Effector memory CD8-positive, alpha-beta T cell (primary cell): ENCODE data around the gene CHRDL2.
A peak's percentile ranks its signal among the peaks of the same experiment; 100 is the strongest.

Source experiments
- ATAC-seq: fragments of 150-1000 bp; cut with Tn5 transposase; replicated peaks from 2 replicates; pipeline ENCODE4 v1.10.0; 2021; ENCODE audit warnings: mild to moderate bottlenecking, moderate library complexity
- DNase-seq, 3 experiments: peaks; one replicate each; pipeline ENCODE4 v3.0.0; 2021
- H3K27ac Mint-ChIP-seq, 2 donors: one replicate each; pipeline ENCODE4 v1.8.0; 2022; ENCODE audit warnings: mild to moderate bottlenecking in 2 of 2, mixed read lengths in 2 of 2, moderate library complexity in 2 of 2
- H3K27me3 Mint-ChIP-seq, 2 donors: one replicate each; pipeline ENCODE4 v1.8.0; 2022; ENCODE audit warnings: mixed read lengths in 2 of 2
- H3K36me3 Mint-ChIP-seq: one replicate; pipeline ENCODE4 v1.8.0; 2022; ENCODE audit warnings: mild to moderate bottlenecking, moderate library complexity, mixed read lengths; ENCODE audit not compliant: insufficient read depth
- H3K4me1 Mint-ChIP-seq, 2 donors: one replicate each; pipeline ENCODE4 v1.8.0; 2022; ENCODE audit warnings: low read depth in 2 of 2, mixed read lengths in 2 of 2
- H3K4me3 Mint-ChIP-seq, 2 donors: one replicate each; pipeline ENCODE4 v1.8.0; 2022; ENCODE audit warnings: mild to moderate bottlenecking in 2 of 2, mixed read lengths in 2 of 2, moderate library complexity in 2 of 2
- H3K9me3 Mint-ChIP-seq, 2 donors: one replicate each; pipeline ENCODE4 v1.8.0; 2022; ENCODE audit warnings: mixed read lengths in 2 of 2

CHRDL2 gene

DNA sequence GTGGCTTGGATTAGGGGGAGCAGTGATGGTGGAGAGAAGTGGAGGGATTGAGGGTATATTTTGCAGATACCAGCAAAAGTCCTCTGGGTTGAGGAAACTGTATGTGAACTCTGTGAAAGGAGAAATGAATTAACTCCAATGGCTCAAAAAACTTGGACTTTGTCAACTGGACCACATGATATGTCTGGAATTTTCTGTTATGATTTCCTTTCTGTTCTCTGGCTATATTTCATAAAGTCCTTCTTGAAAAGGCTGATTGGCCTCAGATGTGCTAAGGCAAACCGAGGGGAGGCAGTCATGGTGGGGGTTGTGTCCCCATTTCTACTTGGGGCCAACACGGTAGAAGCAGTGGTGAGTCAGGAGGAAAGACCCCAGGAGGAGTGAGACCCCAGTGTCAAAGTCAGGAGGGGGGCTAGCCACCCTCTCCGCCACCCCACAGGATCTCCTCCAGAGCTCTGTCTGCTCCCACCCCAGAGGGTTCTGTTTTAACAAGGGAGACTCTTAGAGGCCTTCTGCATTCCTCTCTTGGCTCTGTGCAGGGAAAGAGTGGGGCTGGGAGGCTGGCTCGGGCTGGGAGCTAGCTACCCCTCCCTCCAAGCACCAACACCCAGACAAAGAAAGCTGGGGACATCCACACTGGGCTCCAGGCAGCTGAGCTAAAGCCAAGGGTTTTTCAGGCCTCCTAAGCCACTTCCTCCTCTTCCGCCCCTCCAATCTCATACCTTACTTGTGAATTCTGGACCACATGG, 13.8 kb downstream of the CHRDL2 start:
- H3K36me3 Mint-ChIP-seq, result no peaks in the 10 kb centered on the region
- H3K9me3 Mint-ChIP-seq, result no peaks in the 10 kb centered on the region
- DNase-seq (no peak), ATAC-seq (no peak)
- no peaks in the 10 kb centered on the region for H3K27me3 Mint-ChIP-seq
- H3K27ac Mint-ChIP-seq, result no peak overlapping the region
- H3K4me1 Mint-ChIP-seq, result no peaks in the 10 kb centered on the region
- no peak overlapping the region for H3K4me3 Mint-ChIP-seq

DNA sequence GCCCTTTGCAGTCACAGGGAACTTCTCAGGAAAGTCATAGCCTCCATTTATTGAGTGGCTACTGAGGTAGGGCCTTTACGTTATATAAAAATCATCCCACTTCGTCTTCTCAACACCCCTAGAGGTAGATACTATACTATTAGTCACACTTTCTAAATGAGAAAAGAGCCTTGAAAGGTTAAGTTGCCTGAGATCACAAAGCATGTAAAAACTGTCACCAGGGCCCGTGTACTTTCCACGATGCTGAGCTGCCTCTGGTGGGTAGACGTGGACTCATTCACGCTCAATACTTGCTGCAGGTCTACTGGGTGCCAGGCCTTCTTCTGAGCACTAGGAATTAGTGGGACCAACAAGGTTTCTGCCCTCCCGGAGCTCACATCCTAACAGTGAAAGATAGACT, 16.3 kb downstream of the CHRDL2 start:
- no peak overlapping the region for H3K4me3 Mint-ChIP-seq
- H3K4me1 Mint-ChIP-seq, result no peaks in the 10 kb centered on the region
- no peak for DNase-seq
- no peaks in the 10 kb centered on the region for H3K27me3 Mint-ChIP-seq
- ATAC-seq, result no peak
- no peaks in the 10 kb centered on the region for H3K9me3 Mint-ChIP-seq
- no peaks in the 10 kb centered on the region for H3K36me3 Mint-ChIP-seq
- no peak overlapping the region for H3K27ac Mint-ChIP-seq

DNA sequence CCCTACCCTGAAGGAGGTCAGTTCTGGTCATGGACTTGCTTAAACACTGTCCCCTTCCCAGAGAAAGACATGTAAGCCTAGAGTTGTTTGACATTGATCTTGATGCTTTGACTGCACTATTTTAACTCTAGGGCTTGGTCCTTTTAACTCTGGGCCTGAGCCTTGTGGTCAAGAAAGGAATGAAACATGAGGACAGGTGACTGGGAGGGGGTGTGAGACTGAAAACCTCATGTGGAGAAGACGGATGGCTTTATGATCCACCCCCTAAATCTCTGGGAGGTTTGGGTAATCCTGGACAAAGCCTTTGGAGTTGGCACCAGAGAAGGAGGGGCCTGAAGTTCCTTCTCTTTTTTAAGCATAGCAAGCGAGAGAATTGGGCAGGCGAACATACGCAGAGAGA, 17.5 kb downstream of the CHRDL2 start:
- Mint-ChIP-seq H3K27me3 (no peaks in the 10 kb centered on the region), H3K4me3 (no peak overlapping the region), H3K4me1 (no peaks in the 10 kb centered on the region), H3K27ac (no peak overlapping the region), H3K36me3 (no peaks in the 10 kb centered on the region), H3K9me3 (no peaks in the 10 kb centered on the region)
- DNase-seq (no peak), ATAC-seq (no peak)

DNA sequence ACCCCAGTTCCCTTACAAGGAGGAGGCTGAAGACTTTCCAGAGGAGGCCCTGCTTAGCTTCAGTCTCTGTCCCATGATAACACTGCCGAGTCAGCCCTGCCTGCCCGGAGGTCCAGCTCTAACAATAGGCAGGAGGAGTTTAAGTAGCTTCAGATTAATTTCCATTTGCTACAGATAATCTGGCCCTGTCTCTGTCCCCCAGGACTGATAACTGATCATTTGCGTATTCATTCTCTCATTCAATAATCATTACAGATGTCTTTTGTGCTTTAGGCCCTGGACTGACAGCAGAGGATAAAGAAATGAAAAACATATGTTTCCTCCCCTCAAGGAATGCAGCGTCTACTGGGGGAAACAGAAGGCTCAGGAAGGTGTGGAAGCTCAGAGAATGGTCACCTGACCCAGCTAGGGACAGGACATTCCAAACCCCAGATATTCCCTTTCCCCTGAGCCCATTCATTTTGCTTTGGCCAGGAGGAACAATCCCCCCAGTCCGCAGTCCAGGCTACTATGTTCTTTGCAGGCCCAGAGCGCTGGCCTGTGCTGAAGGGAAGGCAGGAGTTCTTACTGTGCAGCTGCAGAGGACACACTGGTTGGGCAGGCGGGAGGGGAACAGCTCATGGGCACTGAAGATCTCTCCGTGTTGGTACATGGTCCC, 20.8 kb downstream of the CHRDL2 start:
- H3K36me3 Mint-ChIP-seq, result no peaks in the 10 kb centered on the region
- DNase-seq (no peak), ATAC-seq (no peak)
- no peaks in the 10 kb centered on the region for H3K4me1 Mint-ChIP-seq
- H3K27ac Mint-ChIP-seq, result no peak overlapping the region
- H3K9me3 Mint-ChIP-seq, result no peaks in the 10 kb centered on the region
- no peak overlapping the region for H3K4me3 Mint-ChIP-seq
- peaks cover 0 to 6% of the 10 kb centered on the region in 2 donors for H3K27me3 Mint-ChIP-seq

DNA sequence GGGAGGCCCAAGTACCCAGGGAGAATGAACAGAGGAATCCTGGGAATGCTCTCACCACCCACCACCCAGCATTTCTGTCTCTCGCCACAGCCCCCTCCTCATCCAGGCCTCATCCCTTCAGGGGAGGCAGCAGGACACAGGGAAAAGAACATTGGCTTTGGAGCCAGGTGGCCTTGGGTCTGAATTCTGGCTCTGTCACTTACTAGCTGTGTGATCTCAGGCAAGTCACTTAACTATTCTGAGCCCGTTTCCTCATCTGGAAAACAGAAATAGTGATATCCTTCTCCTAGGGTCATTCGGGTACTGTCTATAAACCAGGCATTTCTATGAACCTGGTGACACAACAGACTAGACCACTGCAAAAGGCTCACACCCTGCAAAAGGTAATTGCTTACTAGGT, 22.1 kb downstream of the CHRDL2 start:
- Mint-ChIP-seq H3K4me3 (no peak overlapping the region), H3K36me3 (no peaks in the 10 kb centered on the region), H3K9me3 (no peaks in the 10 kb centered on the region), H3K27me3 (peaks cover 0 to 6% of the 10 kb centered on the region in 2 donors), H3K27ac (no peak overlapping the region), H3K4me1 (no peaks in the 10 kb centered on the region)
- no peak for ATAC-seq
- no peak for DNase-seq

DNA sequence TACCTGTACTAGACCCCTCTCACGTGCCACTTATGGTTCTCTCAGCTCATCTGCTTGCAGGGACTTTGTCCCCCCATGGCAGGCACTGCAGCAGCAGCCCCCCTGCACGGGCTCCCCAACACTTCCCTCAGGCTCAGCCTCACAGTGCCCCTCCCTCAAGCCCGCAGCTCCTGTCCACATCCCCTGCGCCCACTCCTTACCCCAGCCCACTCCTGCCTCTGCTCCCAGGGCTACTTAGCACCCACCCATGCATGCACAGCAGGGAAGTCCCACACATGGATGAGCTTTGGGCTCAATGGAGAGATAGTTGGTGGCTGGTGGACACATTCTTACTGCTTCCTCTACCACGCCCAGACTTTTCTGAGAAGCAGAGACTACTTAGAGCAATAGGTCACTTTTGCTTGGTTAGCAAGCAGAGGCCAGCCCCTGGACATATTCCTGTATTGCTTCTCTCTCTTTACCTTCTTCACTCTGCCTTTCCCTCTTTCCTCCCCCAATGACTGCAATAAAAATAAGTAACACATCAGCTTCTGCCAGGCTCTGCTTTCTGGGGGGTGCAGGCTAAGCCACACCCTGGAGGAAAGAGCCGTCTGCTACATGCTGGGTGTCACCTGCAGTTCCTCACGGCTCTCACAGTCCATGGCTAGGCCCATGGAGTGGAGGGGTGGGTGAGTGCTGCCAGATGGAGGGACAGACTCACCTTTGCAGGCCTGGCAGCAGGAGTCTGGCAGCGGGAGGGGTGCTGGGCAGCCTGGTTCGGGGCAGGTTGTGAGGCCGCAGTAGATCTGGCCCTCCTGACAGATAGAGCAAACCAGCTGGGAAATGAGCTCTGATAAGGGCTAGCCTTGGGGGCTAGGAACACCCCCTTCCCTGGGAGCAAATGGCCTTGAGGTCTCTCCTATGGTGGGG, 23.4 kb downstream of the CHRDL2 start:
- DNase-seq (no peak), ATAC-seq (no peak)
- Mint-ChIP-seq H3K27me3 (peaks cover 0 to 6% of the 10 kb centered on the region in 2 donors), H3K4me3 (no peak overlapping the region), H3K4me1 (no peaks in the 10 kb centered on the region), H3K36me3 (no peaks in the 10 kb centered on the region), H3K27ac (peak overlapping the region in 1 of 2 donors; percentile 19), H3K9me3 (no peaks in the 10 kb centered on the region)

DNA sequence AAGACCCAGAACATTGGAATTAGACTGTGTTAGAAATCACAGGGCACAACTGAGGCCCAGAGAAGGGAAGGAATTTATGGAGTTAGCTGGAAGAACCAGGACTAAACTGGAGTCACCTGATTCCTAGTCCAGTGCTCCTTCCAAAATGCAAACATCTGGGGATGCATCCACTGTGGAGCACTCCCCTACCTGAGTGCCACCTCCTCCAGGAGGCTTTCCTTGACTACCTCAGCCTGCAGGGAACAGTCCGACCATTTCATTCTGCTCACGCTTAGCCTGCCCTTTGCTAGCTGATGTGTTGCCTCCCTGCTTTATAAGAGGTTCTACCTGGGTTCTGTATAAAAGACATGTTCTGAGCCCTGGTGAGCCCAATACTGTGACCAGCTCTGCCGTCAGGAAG, 24.0 kb downstream of the CHRDL2 start:
- H3K27ac Mint-ChIP-seq, result no peak overlapping the region
- ATAC-seq (no peak), DNase-seq (no peak)
- H3K27me3 Mint-ChIP-seq, result peaks cover 0 to 6% of the 10 kb centered on the region in 2 donors
- no peak overlapping the region for H3K4me3 Mint-ChIP-seq
- no peaks in the 10 kb centered on the region for H3K36me3 Mint-ChIP-seq
- peaks cover 0 to 3% of the 10 kb centered on the region in 2 donors for H3K4me1 Mint-ChIP-seq
- no peaks in the 10 kb centered on the region for H3K9me3 Mint-ChIP-seq

DNA sequence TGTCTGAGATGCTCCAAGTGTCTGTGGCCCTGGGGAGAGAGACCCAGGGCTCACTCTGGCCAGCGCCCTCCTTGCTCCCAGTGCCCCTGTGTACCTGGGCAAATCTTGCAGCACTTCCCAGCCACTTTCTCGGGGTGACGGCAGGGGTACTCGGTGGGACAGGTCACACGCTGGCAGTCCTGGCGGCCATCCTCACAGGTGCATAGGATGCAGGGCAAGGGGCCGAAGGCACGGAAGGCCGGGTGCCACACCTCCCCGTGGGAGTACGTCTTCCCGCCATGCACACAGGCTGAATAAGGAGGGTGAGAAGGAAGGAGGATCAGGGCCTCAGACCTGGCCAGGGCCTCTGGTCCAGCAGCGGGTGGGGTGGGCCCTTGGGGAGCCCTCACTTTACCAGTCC, 28.0 kb downstream of the CHRDL2 start:
- ATAC-seq (no peak), DNase-seq (no peak)
- H3K9me3 Mint-ChIP-seq, result no peaks in the 10 kb centered on the region
- no peak overlapping the region for H3K4me3 Mint-ChIP-seq
- no peak overlapping the region for H3K27ac Mint-ChIP-seq
- peaks cover 0 to 11% of the 10 kb centered on the region in 2 donors for H3K27me3 Mint-ChIP-seq
- H3K36me3 Mint-ChIP-seq, result no peaks in the 10 kb centered on the region
- peaks cover 0 to 4% of the 10 kb centered on the region in 2 donors for H3K4me1 Mint-ChIP-seq

DNA sequence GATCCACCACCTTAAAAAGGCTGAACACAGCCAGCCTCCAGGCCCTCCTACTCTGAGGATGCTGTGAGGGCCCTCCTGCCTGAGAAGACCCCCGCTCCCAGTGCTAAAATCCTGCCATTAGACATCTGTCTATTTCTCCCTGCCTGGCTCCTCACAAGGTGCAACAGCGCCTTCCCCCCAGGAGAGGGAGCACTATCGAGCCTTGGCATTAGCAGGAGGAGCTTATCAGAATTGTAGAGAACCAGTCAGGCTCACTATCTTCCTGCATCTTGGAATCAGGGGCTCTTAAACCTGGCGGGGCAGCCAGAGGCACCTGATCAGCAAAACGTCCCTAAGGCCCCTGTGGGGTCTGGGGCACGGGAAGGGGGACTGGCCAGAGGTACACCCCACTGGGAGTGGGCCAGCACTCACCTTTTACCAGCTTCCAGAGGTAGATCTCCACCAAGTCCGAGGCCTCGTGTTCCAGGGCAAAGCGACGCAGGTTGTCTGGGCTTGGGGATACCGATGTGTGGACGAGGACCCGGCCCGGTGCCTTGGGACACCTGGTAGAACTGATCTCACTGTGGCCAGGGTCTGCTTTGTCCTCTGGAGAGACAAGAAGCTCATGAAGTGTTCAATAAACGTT, 28.7 kb downstream of the CHRDL2 start:
- Mint-ChIP-seq H3K36me3 (no peaks in the 10 kb centered on the region), H3K9me3 (no peaks in the 10 kb centered on the region), H3K27me3 (peaks cover 3 to 16% of the 10 kb centered on the region in 2 donors), H3K4me1 (peaks cover 0 to 4% of the 10 kb centered on the region in 2 donors), H3K27ac (no peak overlapping the region), H3K4me3 (no peak overlapping the region)
- DNase-seq (peak; percentile 53 to 65 (median 54)), ATAC-seq (peak; percentile 73)

DNA sequence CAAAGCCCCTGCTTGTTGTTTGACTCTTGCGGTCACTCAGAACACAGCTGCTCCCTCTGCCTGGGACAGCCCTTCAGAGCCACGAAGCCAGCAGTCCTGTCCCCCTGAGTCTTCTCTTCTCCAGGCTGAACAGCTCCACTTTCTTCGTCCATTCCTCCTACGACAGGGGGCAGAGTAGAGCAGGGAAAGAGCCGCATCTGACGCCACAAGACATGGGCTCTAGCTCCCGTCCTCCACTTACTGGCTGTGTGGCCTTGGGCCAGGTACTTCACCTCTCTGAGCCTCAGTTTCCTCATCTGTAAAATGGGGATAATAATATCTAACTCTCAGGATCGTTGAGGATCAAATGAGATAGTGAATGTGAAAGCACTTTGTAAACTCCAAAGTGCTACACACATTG, 29.9 kb downstream of the CHRDL2 start:
- ATAC-seq (no peak), DNase-seq (no peak)
- no peak overlapping the region for H3K4me3 Mint-ChIP-seq
- no peak overlapping the region for H3K27ac Mint-ChIP-seq
- H3K36me3 Mint-ChIP-seq, result no peaks in the 10 kb centered on the region
- peaks cover 14 to 24% of the 10 kb centered on the region in 2 donors for H3K27me3 Mint-ChIP-seq
- H3K4me1 Mint-ChIP-seq, result peaks cover 0 to 4% of the 10 kb centered on the region in 2 donors
- no peaks in the 10 kb centered on the region for H3K9me3 Mint-ChIP-seq

DNA sequence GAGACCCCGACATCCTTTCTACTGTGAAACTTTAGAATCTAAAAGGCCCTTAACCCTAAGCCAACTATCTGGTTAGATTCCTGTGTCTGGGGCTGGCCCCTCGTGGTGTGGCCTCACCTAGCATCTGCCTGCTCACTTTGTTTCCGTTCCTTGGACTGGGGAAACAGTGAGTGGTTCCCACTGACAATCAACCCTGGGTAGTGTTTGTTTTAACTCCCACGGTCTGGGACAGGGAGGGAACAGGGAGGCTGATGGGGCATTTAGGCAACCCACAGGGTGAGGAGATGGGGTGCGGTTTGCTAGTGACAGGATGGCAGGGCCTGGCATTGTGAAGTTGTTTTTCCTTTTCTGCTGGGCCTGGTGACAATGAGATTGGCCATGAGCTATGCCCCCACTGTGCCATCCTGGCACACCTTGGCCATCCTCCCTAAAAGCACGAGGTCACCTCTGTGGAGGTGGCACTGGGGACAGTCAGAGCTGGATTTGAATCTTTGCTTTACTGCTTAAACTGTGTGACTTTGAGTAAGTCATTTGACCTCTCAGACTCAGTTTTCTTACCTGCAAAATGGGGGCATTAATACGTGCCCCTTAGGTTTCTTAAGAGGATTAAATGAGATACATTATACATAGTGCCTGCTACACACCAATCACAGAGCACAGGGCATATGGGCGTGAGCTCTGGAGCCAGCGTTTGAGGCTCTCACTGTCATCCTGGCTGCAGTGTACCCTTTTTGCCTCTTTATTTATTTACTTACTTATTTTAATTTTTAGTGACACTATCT, 31.4 kb downstream of the CHRDL2 start:
- no peak for DNase-seq
- no peak for ATAC-seq
- no peak overlapping the region for H3K4me3 Mint-ChIP-seq
- peaks cover 0 to 4% of the 10 kb centered on the region in 2 donors for H3K4me1 Mint-ChIP-seq
- H3K9me3 Mint-ChIP-seq, result no peaks in the 10 kb centered on the region
- no peak overlapping the region for H3K27ac Mint-ChIP-seq
- no peaks in the 10 kb centered on the region for H3K36me3 Mint-ChIP-seq
- peaks cover 14 to 30% of the 10 kb centered on the region in 2 donors for H3K27me3 Mint-ChIP-seq

DNA sequence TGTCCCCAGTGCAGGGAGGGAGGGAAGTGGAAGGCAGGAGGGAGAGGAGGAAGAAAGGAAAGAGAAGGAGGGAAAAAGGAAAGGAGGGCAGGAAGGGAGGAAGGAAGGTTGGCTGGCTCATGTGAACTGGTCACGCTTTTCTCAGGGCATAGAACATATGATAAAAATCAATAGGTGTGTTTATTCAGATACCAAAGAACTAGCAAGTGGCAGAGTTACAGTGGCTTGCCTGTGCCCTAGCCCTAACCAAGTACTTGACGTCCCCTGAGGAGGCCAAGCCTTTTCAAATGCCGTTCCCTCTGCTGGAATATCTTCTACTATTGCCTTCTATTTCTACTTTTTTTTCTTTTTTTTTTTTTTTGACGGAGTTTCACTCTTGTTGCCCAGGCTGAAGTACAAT, 33.5 kb downstream of the CHRDL2 start:
- H3K27ac Mint-ChIP-seq, result no peak overlapping the region
- H3K9me3 Mint-ChIP-seq, result no peaks in the 10 kb centered on the region
- no peak for ATAC-seq
- DNase-seq, result no peak
- peaks cover 14 to 43% of the 10 kb centered on the region in 2 donors for H3K27me3 Mint-ChIP-seq
- H3K4me3 Mint-ChIP-seq, result peak overlapping the region in 1 of 2 donors; percentile 3
- no peaks in the 10 kb centered on the region for H3K36me3 Mint-ChIP-seq
- H3K4me1 Mint-ChIP-seq, result peaks cover 0 to 4% of the 10 kb centered on the region in 2 donors
